ENCODE measurements around the gene ITGB8. TPM values are rescaled to one million over a fixed set of nuclear protein-coding genes. Genes with fewer than 3 reads are reported as not detected.

ITGB8 gene
- total RNA-seq = 1.5 TPM
- long read RNA-seq = 0 reads

DNA sequence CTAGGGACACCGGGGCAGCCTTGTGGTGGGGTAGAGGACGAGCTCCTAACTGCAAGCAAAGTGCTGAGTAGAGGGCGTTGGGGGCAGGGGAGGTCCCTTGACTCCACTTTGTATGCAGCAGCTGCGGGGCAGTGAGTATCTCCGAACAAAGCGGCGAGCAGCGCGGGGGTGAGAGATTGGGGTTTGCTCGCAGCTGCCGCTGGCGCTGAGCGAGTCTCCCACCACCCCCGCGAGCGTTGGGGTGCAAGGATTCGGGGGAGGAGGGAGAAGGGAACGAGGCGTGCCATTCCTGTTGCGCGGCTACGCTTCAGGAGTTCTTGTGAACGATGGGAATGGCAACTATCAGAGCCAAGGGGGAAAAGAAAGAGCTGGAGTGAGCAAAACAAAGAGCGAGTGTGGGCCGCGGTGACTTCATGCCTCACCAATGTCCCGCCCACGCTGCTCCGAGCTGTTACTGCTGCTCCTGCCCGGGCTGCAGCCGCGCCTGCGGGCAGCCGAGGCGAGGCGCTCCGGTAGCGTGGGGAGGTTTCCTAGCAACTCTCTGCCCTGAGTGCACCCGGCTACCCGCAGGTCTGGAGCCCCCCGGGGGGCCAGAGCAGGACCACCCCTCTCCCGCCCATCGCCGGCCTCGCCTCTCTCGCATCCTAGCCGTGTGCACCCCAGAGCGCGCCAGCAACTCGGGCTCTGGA is at the start of gene ITGB8:
ITGB8 (plus strand) TSS at position 662 of the 689 bp plus-strand sequence. CDS start 907 bp downstream, outside the sequence.
- H3K4me3 ChIP-seq = peak within 1 kb of the TSS; percentile 73
- DNase-seq = peak; percentile 81
- H3K9me3 ChIP-seq (replicated peaks) = no peaks in the 10 kb centered on the region
- intact Hi-C loops (cut with micrococcal nuclease) = no loop called here
- no peaks in the 10 kb centered on the region for H3K36me3 ChIP-seq
- TF ChIP-seq, protein P1, sequence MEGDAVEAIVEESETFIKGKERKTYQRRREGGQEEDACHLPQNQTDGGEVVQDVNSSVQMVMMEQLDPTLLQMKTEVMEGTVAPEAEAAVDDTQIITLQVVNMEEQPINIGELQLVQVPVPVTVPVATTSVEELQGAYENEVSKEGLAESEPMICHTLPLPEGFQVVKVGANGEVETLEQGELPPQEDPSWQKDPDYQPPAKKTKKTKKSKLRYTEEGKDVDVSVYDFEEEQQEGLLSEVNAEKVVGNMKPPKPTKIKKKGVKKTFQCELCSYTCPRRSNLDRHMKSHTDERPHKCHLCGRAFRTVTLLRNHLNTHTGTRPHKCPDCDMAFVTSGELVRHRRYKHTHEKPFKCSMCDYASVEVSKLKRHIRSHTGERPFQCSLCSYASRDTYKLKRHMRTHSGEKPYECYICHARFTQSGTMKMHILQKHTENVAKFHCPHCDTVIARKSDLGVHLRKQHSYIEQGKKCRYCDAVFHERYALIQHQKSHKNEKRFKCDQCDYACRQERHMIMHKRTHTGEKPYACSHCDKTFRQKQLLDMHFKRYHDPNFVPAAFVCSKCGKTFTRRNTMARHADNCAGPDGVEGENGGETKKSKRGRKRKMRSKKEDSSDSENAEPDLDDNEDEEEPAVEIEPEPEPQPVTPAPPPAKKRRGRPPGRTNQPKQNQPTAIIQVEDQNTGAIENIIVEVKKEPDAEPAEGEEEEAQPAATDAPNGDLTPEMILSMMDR (IDR thresholded peaks at IDR 0.05; ENCODE audit: borderline replicate concordance) = no peak
- peaks cover 36% of the 10 kb centered on the region for H3K27me3 ChIP-seq (ENCODE audit: low read depth)
- peaks cover 31% of the 10 kb centered on the region for H3K4me1 ChIP-seq
- peak within 1 kb of the TSS; percentile 87 for H3K27ac ChIP-seq (replicated peaks)

DNA sequence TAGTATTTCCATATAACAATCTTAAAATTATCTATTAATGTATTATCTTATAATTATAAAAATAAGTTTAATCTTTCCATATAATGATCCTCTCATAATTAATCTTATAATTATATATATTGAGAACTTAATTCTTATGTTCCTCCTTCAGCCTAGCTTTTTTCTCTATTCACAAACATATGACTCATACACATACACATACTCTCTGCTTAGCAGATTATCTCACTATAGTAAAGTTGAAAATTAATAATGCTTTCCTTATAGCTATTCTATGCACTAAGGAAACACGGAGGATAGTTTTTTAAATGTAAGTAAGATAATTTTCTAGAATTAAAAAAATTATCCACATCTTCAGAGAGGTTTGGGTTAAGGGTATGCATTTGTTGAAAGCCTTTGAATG is 47.7 kb upstream of the ITGB8 start:
- TF ChIP-seq, protein P1 (IDR thresholded peaks at IDR 0.05; ENCODE audit: borderline replicate concordance) = no peak
- no peaks in the 10 kb centered on the region for H3K36me3 ChIP-seq
- no peaks in the 10 kb centered on the region for H3K9me3 ChIP-seq (replicated peaks)
- intact Hi-C loops (cut with micrococcal nuclease) = no loop called here
- H3K4me3 ChIP-seq = no peak overlapping the region
- H3K4me1 ChIP-seq = no peaks in the 10 kb centered on the region
- H3K27ac ChIP-seq (replicated peaks) = no peak overlapping the region
- no peak for DNase-seq
- no peaks in the 10 kb centered on the region for H3K27me3 ChIP-seq (ENCODE audit: low read depth)

DNA sequence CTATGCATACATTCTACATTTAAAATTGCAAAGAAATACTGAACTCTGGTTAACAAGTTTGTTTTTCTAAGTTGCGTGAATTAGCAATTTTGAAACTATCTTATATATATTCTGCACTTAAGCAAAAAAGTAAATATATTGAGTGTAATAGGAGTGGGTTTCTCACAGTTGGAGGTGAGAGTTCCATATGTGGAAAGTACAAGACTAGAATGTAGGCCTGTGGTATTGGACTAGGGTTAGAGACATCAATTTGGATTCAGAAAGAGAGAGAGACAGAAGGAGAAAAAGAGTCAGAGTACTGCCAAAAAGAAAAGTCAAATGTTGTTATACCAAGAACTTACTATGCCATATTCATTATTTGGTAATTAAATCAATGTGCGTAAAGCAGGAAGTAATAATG is 47.3 kb upstream of the ITGB8 start:
- intact Hi-C loops (cut with micrococcal nuclease) = no loop called here
- no peak overlapping the region for H3K4me3 ChIP-seq
- DNase-seq = no peak
- H3K9me3 ChIP-seq (replicated peaks) = no peaks in the 10 kb centered on the region
- TF ChIP-seq, protein P1 (IDR thresholded peaks at IDR 0.05; ENCODE audit: borderline replicate concordance) = no peak
- no peaks in the 10 kb centered on the region for H3K4me1 ChIP-seq
- H3K27ac ChIP-seq (replicated peaks) = no peak overlapping the region
- no peaks in the 10 kb centered on the region for H3K27me3 ChIP-seq (ENCODE audit: low read depth)
- H3K36me3 ChIP-seq = no peaks in the 10 kb centered on the region

DNA sequence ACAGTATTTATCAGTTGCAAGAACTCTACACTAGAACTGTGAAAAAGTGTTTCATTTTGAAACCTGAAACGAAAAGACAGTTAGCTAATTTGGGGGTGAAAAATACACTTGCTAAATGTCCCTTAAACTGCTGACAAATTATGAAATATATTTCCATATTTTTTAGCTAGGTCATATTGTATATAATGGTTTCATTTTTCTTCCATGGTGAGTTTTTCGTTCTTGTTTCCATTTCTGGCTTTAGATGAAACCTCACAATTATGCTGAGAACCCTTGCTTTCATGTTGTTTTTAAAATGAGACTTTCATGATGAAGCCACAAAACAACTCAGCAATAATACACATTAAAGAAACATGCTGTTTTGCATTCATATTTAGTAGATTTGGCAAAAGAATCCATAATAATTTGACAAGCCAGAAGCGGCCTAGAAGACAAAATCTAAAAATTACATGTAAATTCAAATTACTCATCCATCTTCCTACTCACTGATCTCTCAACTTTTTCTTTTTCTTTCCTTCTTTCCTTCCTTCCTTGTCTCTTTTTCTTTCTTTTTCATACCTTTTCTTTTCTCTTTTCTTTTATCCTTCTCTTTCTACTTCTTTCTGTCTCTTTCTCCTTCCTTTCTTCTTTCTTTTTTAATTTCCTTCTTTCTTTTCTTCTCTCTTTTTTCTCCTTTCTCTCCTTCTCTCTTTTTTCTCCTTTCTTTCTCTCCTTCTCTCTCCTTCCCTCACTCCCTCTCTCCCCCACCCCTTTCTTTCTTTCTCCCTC is 46.5 kb upstream of the ITGB8 start:
- Histone ChIP-seq H3K27me3 (ENCODE audit: low read depth) (no peaks in the 10 kb centered on the region), H3K27ac (replicated peaks) (no peak overlapping the region), H3K4me1 (no peaks in the 10 kb centered on the region), H3K9me3 (replicated peaks) (no peaks in the 10 kb centered on the region), H3K4me3 (no peak overlapping the region), H3K36me3 (no peaks in the 10 kb centered on the region)
- DNase-seq = no peak
- intact Hi-C loops (cut with micrococcal nuclease) = no loop called here
- TF ChIP-seq, protein P1 (IDR thresholded peaks at IDR 0.05; ENCODE audit: borderline replicate concordance) = no peak

DNA sequence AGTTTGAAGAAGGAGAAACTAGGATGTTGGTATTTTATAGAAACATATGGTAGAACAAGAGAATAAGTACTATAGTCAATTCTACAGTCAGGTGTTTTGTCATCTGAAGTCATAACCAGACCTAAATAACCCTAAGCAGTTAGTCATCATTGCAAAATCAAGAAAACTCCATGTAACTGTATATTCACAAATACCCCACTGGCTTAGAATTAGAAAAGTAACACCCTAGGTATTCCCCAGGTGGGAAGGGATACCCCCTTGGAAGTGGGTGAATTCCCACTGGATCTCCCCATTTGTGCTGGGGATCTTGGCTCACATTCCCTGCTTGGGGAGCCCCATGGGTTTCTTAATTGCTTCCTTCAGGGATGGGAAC is 45.9 kb upstream of the ITGB8 start:
- H3K36me3 ChIP-seq = no peaks in the 10 kb centered on the region
- intact Hi-C loops (cut with micrococcal nuclease) = no loop called here
- DNase-seq = no peak
- no peak overlapping the region for H3K27ac ChIP-seq (replicated peaks)
- H3K4me1 ChIP-seq = no peaks in the 10 kb centered on the region
- no peaks in the 10 kb centered on the region for H3K9me3 ChIP-seq (replicated peaks)
- no peak overlapping the region for H3K4me3 ChIP-seq
- TF ChIP-seq, protein P1 (IDR thresholded peaks at IDR 0.05; ENCODE audit: borderline replicate concordance) = no peak
- H3K27me3 ChIP-seq (ENCODE audit: low read depth) = no peaks in the 10 kb centered on the region
